Measurements from ENCODE around the gene CSRP1. TPM values are rescaled to one million over a fixed set of nuclear protein-coding genes. Genes with fewer than 3 reads are reported as not detected.
A peak's percentile ranks its signal among the peaks of the same experiment; 100 is the strongest.

The CSRP1 gene
- total RNA-seq, 4 donors from 2014 or later: 285 to 835 (median 454) TPM

DNA sequence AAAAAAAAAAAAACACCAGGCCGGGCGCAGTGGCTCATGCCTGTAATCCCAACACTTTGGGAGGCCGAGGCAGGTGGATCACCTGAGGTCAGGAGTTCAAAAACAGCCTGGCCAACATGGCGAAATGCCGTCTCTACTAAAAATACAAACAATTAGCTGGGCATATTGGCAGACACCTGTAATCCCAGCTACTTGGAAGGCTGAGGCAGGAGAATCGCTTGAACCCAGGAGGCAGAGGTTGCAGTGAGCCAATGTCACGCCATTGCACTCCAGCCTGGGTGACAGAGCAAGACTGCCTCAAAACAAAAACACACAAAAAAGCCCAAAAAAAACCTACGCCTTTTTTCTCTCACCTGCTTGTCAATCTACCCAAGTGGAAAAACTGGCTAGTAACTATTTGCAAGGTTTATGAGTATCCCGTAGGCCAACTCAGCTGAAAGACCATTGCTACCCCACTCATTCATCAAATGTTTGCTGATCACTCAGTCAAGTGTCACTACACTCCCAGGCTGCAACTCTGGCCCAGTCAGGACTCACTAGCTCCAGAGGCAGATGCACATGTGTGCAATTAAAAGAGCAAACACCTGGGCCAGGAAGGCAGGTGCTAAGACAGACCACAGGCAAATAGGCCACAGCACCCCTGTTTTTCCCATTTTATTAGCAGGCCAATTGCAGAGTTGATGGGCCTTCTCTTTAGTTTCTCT is 2.0 kb downstream of the CSRP1 start:
- intact Hi-C loops (cut with DNase I): no loop called here
- Histone ChIP-seq H3K36me3 (no peaks in the 10 kb centered on the region), H3K4me1 (peaks cover 75 to 80% of the 10 kb centered on the region in 2 donors), H3K27ac (peak overlapping the region; percentile 85 to 99 (median 96)), H3K4me3 (replicated peaks in 1 of 3) (no peak overlapping the region), H3K9me3 (no peaks in the 10 kb centered on the region), H3K27me3 (no peaks in the 10 kb centered on the region)
- 65% methylated on average over 9 of the region's 9 CpGs for WGBS, 2 donors
- DNase-seq: no peak
- no peak for TF ChIP-seq POLR2A (IDR thresholded peaks at IDR 0.05)
- TF ChIP-seq, protein P1, sequence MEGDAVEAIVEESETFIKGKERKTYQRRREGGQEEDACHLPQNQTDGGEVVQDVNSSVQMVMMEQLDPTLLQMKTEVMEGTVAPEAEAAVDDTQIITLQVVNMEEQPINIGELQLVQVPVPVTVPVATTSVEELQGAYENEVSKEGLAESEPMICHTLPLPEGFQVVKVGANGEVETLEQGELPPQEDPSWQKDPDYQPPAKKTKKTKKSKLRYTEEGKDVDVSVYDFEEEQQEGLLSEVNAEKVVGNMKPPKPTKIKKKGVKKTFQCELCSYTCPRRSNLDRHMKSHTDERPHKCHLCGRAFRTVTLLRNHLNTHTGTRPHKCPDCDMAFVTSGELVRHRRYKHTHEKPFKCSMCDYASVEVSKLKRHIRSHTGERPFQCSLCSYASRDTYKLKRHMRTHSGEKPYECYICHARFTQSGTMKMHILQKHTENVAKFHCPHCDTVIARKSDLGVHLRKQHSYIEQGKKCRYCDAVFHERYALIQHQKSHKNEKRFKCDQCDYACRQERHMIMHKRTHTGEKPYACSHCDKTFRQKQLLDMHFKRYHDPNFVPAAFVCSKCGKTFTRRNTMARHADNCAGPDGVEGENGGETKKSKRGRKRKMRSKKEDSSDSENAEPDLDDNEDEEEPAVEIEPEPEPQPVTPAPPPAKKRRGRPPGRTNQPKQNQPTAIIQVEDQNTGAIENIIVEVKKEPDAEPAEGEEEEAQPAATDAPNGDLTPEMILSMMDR (IDR thresholded peaks at IDR 0.05): no peak

DNA sequence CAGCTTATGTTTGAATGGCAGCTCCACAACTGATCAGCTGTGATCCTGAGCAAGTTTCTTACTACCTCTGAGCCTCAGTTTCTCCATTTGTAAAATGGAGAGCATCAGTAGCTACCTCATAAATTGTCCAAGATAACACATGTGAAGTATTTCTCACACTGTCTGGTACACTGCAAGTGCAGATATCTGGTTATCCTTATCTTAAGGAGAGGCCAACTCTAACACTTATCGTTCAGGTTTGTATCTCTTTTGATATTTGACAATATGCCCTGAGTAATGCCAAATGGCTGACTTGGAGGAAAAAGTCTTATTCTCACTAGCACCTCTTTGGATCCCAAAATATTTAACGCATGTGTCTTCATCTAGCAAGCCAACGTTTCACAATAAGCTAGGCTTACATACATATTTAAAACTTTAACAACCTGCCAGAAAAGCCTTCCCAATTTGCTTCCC is 2.7 kb downstream of the CSRP1 start:
- intact Hi-C loops (cut with DNase I): no loop called here
- H3K4me3 ChIP-seq (replicated peaks in 1 of 3): no peak overlapping the region
- TF ChIP-seq POLR2A (IDR thresholded peaks at IDR 0.05): no peak
- TF ChIP-seq, protein P1 (IDR thresholded peaks at IDR 0.05): no peak
- H3K36me3 ChIP-seq: no peaks in the 10 kb centered on the region
- H3K27me3 ChIP-seq: no peaks in the 10 kb centered on the region
- DNase-seq: no peak
- peak overlapping the region; percentile 85 to 99 (median 96) for H3K27ac ChIP-seq
- peaks cover 77 to 88% of the 10 kb centered on the region in 2 donors for H3K4me1 ChIP-seq
- WGBS, 2 donors: 66 to 78% methylated on average over 3 of the region's 3 CpGs
- H3K9me3 ChIP-seq: no peaks in the 10 kb centered on the region

DNA sequence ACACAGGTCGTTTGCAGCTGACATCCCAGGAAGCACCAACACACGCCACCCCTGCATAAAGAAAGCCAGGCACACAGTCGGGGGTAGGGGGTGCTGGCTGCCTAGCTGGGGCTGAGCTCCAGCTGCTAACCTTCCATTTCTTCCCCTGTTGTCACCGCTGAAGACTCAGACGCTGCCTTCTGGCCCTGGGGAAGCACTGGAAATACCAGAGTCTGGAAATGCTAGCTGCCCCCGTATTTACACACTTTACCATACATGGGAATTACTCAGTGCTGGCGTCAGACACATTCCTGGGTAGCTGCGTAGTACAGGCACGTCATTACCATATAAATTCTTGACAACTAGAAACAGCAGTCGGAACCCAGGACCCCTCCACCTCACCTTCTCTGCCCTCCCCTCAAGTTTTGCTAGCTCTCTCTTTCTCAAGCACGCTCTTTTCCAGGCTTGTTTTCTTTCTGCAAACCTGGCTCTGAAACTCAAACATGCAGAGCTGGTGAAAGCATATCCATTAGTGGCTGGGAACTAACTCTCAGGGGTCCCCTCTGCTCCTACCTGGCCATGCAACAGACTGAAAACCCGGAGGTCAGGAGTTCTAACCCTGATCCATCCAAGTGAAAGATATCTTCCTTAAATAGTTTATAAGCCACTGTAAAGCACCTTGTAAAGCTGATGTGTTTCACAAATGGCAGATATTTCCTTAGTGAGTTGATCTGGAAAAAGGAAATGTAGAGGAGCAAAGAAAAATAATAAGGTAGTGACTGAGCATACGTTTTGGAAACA is 3.3 kb downstream of the CSRP1 start:
- no peak overlapping the region for H3K4me3 ChIP-seq (replicated peaks in 1 of 3)
- H3K27ac ChIP-seq: peak overlapping the region; percentile 85 to 99 (median 96)
- H3K9me3 ChIP-seq: no peaks in the 10 kb centered on the region
- no peaks in the 10 kb centered on the region for H3K36me3 ChIP-seq
- 28 to 32% methylated on average over 13 of the region's 13 CpGs for WGBS, 2 donors
- peak; percentile 46 to 70 for DNase-seq
- no peaks in the 10 kb centered on the region for H3K27me3 ChIP-seq
- peak in 1 of 2 donors; percentile 77 for TF ChIP-seq POLR2A (IDR thresholded peaks at IDR 0.05)
- TF ChIP-seq, protein P1 (IDR thresholded peaks at IDR 0.05): no peak
- intact Hi-C loops (cut with DNase I): no loop called here
- H3K4me1 ChIP-seq: peaks cover 77 to 93% of the 10 kb centered on the region in 2 donors

DNA sequence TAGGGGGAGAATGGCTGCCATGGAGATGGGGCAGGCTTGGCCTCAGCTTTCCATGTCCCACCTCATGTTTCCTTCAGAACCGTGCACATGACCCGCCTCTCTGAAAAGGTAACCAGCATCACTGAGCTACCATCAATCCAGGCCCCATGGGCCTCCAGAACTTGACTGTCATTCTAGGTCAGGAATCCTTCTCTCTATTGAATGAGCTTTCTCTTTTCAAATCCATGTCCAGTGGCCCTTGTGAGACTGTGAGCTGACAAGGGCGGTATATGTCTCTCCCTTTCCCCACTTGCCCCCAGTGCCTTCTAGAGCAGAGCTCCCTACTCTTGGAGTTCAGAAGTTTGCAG is 4.4 kb downstream of the CSRP1 start:
- no peak for DNase-seq
- intact Hi-C loops (cut with DNase I): no loop called here

More for the DNA sequence above, 4.4 kb downstream of the CSRP1 start:
- H3K4me1 ChIP-seq: peaks cover 76 to 93% of the 10 kb centered on the region in 2 donors
- 21 to 51% methylated on average over 3 of the region's 3 CpGs for WGBS, 2 donors
- no peaks in the 10 kb centered on the region for H3K36me3 ChIP-seq
- no peaks in the 10 kb centered on the region for H3K27me3 ChIP-seq
- no peak overlapping the region for H3K4me3 ChIP-seq (replicated peaks in 1 of 3)
- H3K9me3 ChIP-seq: no peaks in the 10 kb centered on the region
- peak overlapping the region; percentile 85 to 99 (median 96) for H3K27ac ChIP-seq
- TF ChIP-seq, protein P1 (IDR thresholded peaks at IDR 0.05): no peak
- TF ChIP-seq POLR2A (IDR thresholded peaks at IDR 0.05): peak in 1 of 2 donors; percentile 37
